ENCODE measurements around the gene SSNA1.

GRCh38 chr9:137182836-137183235, 5.6 kb upstream of the SSNA1 start:
- TF ChIP-seq CTCF (IDR thresholded peaks at IDR 0.05) (no peak), POLR2A (IDR thresholded peaks at IDR 0.05) (no peak), EP300 (IDR thresholded peaks at IDR 0.05) (no peak)
